Stimulated activated naive CD8-positive, alpha-beta T cell treated with anti-CD3 and anti-CD28 coated beads, Interleukin-15, amount 100 ng/mL, for 72 hours (primary cell): Measurements from ENCODE around the gene CCDC106.

Source experiments
- ATAC-seq: fragments of 150-1000 bp; cut with Tn5 transposase; 2 replicates; pipeline ENCODE4 v1.10.0; 2021; ENCODE audit warnings: mild to moderate bottlenecking, moderate library complexity
- DNase-seq, 2 donors: peaks; one replicate each; pipeline ENCODE4 v3.0.0; 2021 to 2022
- H3K27ac Mint-ChIP-seq, 2 donors: one replicate each; pipeline ENCODE4 v1.8.0; 2022; ENCODE audit warnings: mild to moderate bottlenecking in 2 of 2, mixed read lengths in 2 of 2, moderate library complexity in 2 of 2
- H3K27me3 Mint-ChIP-seq: one replicate; pipeline ENCODE4 v1.8.0; 2022; ENCODE audit warnings: mixed read lengths
- H3K4me1 Mint-ChIP-seq: one replicate; pipeline ENCODE4 v1.8.0; 2022; ENCODE audit warnings: mild to moderate bottlenecking, mixed read lengths
- H3K4me3 Mint-ChIP-seq, 2 donors: one replicate each; pipeline ENCODE4 v1.8.0; 2022; ENCODE audit warnings: mild to moderate bottlenecking in 2 of 2, mixed read lengths in 2 of 2, moderate library complexity in 1 of 2
- H3K9me3 Mint-ChIP-seq, 2 donors: one replicate each; pipeline ENCODE4 v1.8.0; 2022; ENCODE audit warnings: mixed read lengths in 2 of 2

Gene CCDC106

DNA sequence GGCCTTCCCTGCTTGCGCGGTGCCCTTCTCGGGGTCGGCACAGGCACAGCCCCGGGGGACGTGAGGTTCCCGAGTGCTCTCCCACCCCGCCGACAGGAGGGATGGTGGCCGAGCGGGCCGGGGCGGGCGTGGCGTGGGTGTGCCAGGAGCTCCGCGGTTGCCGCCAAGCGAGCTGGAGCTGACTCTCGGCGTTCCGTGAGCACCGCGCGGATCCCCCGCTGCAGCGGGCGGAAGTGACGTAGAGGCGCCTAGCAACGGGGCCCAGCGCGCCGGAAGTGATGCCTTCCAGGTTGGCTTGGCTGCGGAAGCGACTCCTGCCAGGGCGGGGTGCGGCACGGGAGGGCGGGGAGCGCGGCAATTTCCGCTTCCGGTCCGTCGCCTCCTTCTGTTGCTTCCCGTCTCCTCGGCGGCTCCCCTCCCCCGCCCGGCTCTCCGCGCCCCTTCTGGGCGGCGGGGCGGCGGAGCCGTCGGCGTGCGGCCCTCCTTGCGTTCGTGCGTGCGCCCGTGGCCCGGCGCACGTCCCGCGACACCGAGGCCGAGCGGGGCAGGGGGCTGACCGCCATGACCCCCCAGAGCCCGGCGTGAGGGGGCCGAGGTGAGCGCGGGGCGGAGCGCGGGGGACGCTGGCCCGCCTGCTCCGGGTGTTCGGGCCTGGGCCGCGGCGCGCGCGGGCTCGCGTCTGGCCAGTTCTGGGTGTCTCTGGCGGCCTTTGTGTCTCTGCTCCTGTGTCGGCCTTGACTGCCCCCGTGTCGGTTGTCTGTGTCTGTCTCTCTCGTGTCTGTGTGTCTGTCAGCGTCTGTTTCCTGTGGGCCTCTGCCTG lies 27.0 kb downstream of the CCDC106 start, which contains the start of gene EPN1:
EPN1 (plus strand) TSS at position 386 of the 820 bp plus-strand sequence. CDS start 3,402 bp downstream, outside the sequence.
- Mint-ChIP-seq H3K27me3 (no peaks in the 10 kb centered on the region), H3K4me3 (peak within 1 kb of the TSS; percentile 91 to 92), H3K4me1 (peaks cover 84% of the 10 kb centered on the region), H3K27ac (peak within 1 kb of the TSS; percentile 79 to 91), H3K9me3 (no peaks in the 10 kb centered on the region)
- ATAC-seq (peak; percentile 94), DNase-seq (peak; percentile 94 to 97)

DNA sequence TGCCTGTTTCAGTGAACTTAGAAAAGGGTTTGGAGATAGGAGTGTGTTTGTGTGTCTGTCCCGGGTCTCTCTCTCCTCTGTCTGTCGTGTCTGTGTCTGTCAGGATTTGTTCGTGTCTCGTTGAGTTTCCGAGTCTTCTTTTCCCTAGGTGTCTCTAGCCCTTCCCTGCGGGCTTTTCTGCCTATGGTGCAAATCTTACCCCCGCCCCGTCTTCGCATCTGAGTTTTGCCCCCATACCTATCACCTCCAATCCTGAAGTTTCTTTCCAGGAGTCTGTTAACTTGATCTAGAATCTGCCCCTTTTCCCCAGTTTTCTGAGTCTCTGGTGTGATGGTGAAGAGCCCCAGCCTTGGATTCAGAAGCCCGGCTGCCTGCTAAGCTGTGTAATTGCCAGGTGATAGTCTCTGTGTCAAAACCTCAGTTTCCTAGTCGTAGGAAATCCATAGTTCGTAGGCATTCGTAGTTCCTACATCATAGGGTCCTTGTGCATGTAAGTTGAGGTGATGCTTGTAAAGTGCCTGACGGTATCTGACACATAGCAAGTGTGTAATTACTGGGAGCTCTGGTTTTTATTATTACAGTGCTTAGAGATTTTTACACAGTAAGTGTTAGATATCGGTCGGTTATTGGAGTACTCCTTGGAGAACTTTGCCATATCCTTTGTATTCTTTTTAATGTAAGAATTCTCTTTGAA lies 27.8 kb downstream of the CCDC106 start:
- Mint-ChIP-seq H3K4me1 (peaks cover 84% of the 10 kb centered on the region), H3K27ac (peak overlapping the region; percentile 79 to 91), H3K4me3 (peak overlapping the region; percentile 91 to 92), H3K9me3 (no peaks in the 10 kb centered on the region), H3K27me3 (no peaks in the 10 kb centered on the region)
- DNase-seq (no peak), ATAC-seq (no peak)

DNA sequence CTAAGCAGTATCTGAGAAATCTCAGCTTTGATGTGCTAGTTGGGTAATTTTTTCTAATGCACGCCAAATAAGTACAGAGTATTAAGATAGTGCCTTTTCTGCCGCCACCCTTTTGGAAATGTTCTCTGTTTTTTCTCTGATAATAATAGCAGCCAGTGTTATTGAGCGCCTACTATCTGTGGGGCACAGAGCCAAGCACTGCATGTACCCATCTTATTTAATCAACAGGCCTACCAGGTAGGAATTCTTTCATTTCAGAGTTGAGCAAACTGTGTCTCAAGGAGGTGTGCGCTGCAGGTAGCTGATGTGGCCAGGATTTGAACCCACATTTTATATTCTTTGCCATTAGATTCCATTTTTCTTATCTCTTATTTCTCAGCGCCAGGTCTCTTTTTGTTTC lies 28.4 kb downstream of the CCDC106 start:
- DNase-seq (no peak), ATAC-seq (no peak)
- no peak overlapping the region for H3K27ac Mint-ChIP-seq
- peaks cover 80% of the 10 kb centered on the region for H3K4me1 Mint-ChIP-seq
- no peaks in the 10 kb centered on the region for H3K27me3 Mint-ChIP-seq
- peak overlapping the region; percentile 91 to 92 for H3K4me3 Mint-ChIP-seq
- H3K9me3 Mint-ChIP-seq: no peaks in the 10 kb centered on the region

DNA sequence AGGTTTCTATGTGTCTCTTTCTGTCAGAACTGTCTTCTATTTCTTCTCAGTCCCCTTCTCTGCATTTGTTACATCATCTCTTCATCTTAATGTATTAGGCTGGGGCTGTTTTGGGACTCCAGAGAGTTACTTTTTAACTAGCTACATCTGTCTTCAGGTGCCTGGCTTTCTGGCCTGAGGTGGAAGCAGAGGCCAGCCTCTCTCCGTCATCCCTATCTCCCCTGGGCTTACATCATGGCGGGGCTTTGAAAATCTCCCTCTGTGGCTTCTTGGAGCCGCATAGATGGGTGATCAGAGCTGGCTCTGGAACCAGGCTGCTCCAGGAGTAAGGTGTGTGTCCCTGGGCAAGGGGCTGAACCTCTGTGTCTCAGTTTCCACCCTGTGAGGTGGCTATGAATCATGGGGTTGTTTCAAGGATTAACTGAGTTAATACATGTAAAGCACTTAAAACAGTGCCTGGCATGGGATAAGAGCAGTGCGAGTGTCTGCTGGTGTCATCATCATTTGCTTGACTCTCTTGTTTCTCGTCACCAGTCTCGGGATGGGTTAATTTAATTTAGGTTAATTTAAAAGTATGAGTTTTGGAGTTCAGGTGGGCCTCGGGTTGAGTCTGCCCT lies 29.0 kb downstream of the CCDC106 start:
- no peak for ATAC-seq

DNA sequence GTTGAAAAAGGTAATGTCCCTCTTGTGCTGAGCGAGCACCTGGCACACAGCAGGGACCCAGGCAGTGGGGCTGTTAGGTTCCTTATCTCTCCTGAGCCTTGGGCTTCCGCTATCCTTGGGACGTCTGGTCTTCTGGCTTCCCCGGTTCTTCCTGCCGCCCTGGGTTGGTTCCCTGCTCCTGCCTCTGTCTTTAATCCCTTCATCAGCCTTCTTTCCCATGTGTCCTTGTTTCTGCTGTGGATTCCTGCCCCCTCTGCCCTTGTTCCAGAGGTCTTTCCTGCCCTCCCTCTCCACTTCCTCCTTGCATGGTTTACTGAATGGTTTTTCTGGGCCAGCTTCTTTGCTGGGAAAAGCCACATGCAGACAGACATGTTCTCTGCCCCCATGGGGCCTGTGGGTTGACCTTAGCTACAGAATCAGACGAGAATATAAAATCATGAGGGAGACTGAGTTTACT lies 29.6 kb downstream of the CCDC106 start:
- no peak for ATAC-seq
- Mint-ChIP-seq H3K9me3 (no peaks in the 10 kb centered on the region), H3K27me3 (no peaks in the 10 kb centered on the region), H3K27ac (peak overlapping the region; percentile 48 to 73), H3K4me1 (peaks cover 70% of the 10 kb centered on the region), H3K4me3 (peak overlapping the region in 1 of 2 donors; percentile 38)
- DNase-seq: no peak

More for the DNA sequence above, 29.0 kb downstream of the CCDC106 start:
- Mint-ChIP-seq H3K4me1 (peaks cover 76% of the 10 kb centered on the region), H3K27me3 (no peaks in the 10 kb centered on the region), H3K9me3 (no peaks in the 10 kb centered on the region), H3K27ac (peak overlapping the region in 1 of 2 donors; percentile 48), H3K4me3 (peak overlapping the region; percentile 91 to 92)
- no peak for DNase-seq

DNA sequence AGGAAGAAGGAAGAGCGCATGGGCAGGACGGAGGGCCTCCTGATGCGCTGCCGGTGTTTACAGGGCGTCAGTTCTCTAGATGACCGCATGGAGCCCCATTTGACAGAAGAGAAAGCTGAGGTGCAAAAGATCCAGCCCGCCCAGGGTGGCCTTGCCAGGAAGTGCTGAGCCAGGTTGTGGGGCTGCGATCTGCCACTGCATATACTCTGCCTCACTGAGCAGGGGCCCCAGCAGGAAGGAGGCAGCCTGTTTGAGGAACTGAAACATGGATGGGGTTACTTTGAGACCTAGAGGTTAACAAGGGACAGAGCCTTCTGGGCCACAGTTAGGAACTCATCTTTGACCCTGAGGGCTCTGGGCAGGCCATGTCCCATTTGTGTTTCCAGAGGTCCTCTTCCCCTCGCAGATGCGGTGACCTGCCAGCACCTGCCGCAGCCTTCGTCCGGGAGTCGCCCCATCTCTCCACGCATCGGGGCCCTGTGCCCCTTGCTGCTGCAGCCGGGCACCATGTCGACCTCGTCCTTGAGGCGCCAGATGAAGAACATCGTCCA lies 30.2 kb downstream of the CCDC106 start:
- DNase-seq: no peak
- Mint-ChIP-seq H3K9me3 (no peaks in the 10 kb centered on the region), H3K27me3 (no peaks in the 10 kb centered on the region), H3K27ac (peak overlapping the region; percentile 73 to 94), H3K4me3 (peak overlapping the region in 1 of 2 donors; percentile 38), H3K4me1 (peaks cover 67% of the 10 kb centered on the region)
- no peak for ATAC-seq

DNA sequence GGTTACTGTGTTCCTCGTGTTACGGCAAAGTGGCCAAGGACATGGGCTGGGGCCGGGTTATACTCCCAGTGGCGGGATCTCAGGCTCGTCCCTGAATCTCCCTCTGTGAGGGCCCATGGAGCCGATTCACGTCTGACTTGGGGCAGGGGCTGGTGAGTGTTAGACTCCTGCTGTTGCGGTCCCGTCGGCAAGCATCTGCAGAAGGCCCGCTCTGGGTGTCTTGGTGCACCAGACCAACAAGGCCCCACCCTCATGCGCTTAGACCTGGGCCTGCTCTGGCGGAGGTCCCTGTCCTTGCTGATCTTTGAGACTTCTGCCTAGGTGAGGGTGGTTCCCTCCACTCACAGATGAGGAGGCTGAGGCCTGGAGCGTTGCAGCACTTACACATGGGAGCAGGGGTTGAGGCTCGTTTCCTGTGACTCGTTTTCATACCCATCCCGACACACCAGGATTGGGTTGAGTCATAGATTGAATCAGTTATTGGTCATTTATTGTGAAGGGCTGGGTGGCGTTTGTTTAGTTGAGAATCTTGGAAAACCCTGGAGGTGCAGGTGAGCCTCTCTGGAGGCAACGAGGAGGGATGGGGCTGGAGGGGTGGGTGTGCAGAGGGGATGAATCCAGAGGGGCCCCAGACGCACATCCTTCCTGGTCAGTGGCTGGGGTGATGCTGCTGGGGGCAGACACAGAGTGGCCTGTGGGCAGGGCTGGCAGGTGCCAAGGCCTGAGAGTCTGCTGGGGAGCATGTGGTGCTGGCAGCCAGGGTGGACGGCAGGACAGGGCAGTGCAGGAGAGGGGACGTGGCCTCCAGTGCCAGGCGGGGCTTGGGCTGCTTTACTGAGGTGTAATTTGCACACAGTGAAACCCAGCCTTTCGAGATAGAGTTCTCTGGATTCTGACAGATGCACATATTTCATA lies 31.6 kb downstream of the CCDC106 start:
- peaks cover 54% of the 10 kb centered on the region for H3K4me1 Mint-ChIP-seq
- no peaks in the 10 kb centered on the region for H3K9me3 Mint-ChIP-seq
- no peak overlapping the region for H3K4me3 Mint-ChIP-seq
- peak overlapping the region in 1 of 2 donors; percentile 83 for H3K27ac Mint-ChIP-seq
- no peaks in the 10 kb centered on the region for H3K27me3 Mint-ChIP-seq
- no peak for ATAC-seq
- DNase-seq: no peak

DNA sequence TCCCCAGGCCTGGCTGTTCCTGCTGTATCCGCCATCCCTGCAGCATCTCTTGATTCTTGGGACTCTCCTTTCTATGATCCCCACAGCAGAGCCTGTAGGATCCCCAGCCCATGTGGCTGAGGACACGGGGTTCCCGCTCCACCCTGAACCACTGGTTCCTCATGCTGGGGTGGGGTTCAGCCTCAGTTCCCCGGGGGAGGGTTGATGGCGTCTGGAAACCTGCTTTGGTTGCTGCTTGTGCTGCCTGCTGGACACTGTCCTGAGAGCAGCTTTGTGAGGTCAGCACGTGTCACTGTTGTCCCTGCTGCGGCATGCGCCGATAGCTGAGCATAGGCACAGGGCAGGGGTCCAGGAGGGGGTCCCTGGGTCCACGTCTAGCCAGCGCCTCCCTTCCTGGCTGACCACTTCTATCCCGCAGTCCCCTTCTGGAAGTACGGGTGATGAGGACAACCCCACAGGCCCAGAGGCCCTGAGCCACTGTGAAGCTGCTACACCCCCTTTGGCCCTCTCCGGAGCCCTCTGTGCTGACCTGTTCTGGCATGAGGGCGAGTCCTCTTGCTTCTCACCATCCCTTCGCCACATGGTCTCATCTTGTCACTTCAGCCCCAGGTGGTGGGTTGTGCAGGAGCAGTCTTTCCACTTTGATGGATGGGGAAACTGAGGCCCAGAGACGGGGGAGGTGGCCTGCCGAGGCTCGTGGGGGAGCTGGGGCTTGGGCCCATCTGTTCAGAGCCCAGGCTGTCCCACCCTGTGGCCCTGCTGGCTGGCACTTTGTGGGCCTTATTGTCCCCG lies 32.5 kb downstream of the CCDC106 start:
- H3K9me3 Mint-ChIP-seq: no peaks in the 10 kb centered on the region
- peak overlapping the region in 1 of 2 donors; percentile 77 for H3K27ac Mint-ChIP-seq
- H3K4me1 Mint-ChIP-seq: peaks cover 54% of the 10 kb centered on the region
- ATAC-seq: no peak
- no peak overlapping the region for H3K4me3 Mint-ChIP-seq
- H3K27me3 Mint-ChIP-seq: no peaks in the 10 kb centered on the region
- no peak for DNase-seq

DNA sequence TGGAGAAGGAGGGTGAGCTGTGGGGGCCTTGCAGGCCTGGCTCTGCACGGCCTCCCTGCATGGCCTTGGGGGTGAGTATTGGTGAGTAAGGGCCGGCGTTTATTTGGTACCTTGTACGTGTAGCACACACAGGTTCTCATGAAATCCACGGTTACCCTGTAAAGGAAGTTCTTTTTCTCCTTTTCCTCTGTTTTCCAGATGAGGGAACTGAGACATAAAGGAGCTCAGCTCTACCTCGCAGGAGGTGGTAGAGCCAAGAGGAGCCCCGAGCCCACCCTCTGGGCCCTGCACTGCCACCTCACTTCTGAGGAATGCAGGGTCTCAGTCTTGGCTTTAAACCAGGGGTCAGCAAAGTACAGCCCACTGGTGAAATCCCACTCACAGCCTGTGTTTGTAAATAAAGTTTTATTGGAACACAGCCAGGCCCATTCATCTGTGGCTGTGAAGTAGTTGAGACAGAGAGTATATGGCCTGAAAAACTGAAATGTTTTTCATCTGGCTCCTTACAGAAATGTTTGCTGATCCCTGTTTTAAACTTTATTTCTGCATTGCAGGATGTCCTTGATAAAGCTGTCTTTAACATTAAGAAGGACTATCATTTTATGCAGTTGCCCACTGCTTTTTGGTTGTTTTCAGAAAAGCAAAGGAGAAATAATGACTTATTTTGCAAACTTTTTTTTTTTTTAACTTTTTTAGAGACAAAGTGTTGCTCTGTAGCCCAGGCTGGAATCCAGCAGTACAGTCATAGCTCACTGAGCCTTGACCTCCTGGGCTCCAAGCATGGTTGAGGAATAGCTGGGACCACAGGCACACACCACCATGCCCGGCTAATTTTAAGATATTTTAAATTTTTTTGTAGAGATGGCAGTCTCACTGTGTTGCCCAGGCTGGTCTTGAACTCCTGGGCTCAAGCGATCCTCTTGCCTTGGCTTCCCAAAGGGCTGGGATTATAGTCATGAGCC lies 33.4 kb downstream of the CCDC106 start:
- peaks cover 55% of the 10 kb centered on the region for H3K4me1 Mint-ChIP-seq
- ATAC-seq (no peak), DNase-seq (no peak)
- no peaks in the 10 kb centered on the region for H3K9me3 Mint-ChIP-seq
- no peak overlapping the region for H3K4me3 Mint-ChIP-seq
- no peaks in the 10 kb centered on the region for H3K27me3 Mint-ChIP-seq
- peak overlapping the region in 1 of 2 donors; percentile 34 for H3K27ac Mint-ChIP-seq

DNA sequence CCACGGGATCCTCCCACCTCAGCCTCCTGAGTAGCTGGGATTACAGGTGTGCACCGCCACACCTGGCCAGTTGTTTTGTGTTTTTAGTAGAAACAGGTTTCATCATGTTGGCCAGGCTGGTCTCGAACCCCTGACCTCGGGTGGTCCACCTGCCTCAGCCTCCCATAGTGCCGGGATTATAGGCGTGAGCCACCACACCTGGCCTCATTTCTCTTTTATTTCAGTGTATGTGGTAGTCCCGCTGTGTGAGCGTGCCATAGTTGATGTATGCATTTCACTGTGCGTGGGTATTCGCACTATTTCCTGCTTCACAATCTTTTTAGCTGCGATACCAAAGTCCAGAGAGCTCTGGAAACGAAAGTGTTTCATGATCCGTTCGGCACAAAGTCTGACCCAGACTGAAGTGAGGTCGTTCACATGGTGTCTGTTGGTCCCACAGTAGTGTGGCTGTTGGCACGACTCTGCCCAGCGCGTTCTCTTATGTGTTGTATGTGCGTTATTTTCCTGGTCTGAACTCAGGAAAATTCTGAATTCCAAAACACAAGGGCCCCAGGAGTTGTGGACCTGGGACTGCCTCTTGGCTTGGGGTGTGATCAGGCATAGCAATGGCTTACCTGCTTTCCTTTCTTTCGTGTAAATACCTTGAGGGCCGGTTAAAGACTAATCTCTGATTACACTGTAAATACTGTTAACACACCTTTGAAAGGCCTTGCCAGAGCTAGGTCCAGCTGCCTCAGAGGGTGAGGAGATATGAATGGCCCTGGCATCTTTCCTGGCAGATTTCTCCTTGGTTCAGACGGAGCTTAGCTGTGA lies 35.6 kb downstream of the CCDC106 start:
- Mint-ChIP-seq H3K9me3 (no peaks in the 10 kb centered on the region), H3K4me3 (no peak overlapping the region), H3K27me3 (no peaks in the 10 kb centered on the region), H3K27ac (no peak overlapping the region), H3K4me1 (peaks cover 35% of the 10 kb centered on the region)
- DNase-seq: no peak
- no peak for ATAC-seq

DNA sequence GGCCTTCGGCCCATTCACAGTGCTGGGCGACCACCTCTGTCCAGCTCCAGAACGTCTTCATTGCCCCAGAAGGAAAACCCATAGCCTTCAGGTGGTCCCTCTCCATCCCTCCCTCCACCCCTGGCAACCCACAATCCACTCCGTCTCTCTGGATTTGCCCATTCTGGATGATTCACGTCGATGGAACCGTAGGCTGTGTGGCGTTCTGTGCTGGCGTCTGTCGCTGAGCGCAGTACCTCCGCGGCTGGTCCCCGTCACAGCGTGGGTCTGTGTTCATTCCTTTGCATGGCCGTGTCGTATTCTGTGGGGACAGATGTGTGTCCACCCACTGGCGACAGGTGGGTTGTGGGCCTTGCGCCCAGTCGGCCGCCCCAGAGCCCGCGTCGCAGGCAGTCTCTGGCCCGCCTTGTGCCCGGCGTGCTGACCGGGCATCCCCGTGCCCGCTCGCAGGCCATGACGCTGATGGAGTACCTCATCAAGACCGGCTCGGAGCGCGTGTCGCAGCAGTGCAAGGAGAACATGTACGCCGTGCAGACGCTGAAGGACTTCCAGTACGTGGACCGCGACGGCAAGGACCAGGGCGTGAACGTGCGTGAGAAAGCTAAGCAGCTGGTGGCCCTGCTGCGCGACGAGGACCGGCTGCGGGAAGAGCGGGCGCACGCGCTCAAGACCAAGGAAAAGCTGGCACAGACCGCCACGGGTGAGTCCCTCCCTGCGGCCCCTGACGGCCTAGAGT lies 37.1 kb downstream of the CCDC106 start:
- Mint-ChIP-seq H3K27me3 (no peaks in the 10 kb centered on the region), H3K27ac (no peak overlapping the region)
- no peak for ATAC-seq

DNA sequence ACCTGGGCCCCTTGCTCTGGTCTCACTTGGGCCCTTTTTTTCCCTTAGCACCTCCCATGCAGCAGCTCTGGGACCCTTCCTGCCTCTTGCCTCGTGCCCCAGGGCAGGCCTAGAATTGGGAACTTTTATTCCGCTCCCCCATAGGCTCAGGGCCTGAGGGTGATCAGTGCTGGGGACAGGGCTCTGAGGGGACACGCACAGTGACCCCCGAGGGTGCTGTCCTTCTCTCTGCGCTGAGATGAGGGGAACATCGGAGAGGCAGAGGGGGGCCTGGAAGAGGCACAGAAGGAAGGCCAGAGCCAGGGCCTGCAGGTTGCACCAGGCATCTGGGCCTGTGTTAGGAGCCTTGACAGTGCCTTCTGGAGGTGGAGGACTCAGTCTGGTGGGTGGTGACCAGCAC lies 37.8 kb downstream of the CCDC106 start:
- DNase-seq (no peak), ATAC-seq (no peak)

More for the DNA sequence above, 37.1 kb downstream of the CCDC106 start:
- Mint-ChIP-seq H3K4me1 (peaks cover 21% of the 10 kb centered on the region), H3K9me3 (no peaks in the 10 kb centered on the region), H3K4me3 (no peak overlapping the region)
- DNase-seq: no peak

More for the DNA sequence above, 37.8 kb downstream of the CCDC106 start:
- no peak overlapping the region for H3K4me3 Mint-ChIP-seq
- H3K4me1 Mint-ChIP-seq: peaks cover 14% of the 10 kb centered on the region
- H3K27me3 Mint-ChIP-seq: no peaks in the 10 kb centered on the region
- H3K27ac Mint-ChIP-seq: peak overlapping the region in 1 of 2 donors; percentile 28
- no peaks in the 10 kb centered on the region for H3K9me3 Mint-ChIP-seq
